Ovary (tissue), 9 donors: ENCODE measurements around the gene SELENOH. TPM values are rescaled to one million over a fixed set of nuclear protein-coding genes. Genes with fewer than 3 reads are reported as not detected.

Experiments used
- DNase-seq, 5 donors: peaks; one replicate each; pipeline ENCODE4 v3.0.0-alpha.2; 2019 to 2020
- H3K27ac ChIP-seq, 2 donors: fragments of 200-600 bp; one replicate each; pipeline versions ENCODE4 v1.5.1 to v1.8.0; 2019 to 2022
- H3K27me3 ChIP-seq: fragments of 200-600 bp; one replicate; pipeline ENCODE4 v1.8.0; 2022
- H3K36me3 ChIP-seq: fragments of 200-600 bp; sonication (generic); one replicate; pipeline ENCODE4 v1.5.1; 2019
- H3K4me1 ChIP-seq: one replicate; pipeline ENCODE4 v1.8.1; 2013; ENCODE audit warnings: mild to moderate bottlenecking, moderate library complexity; ENCODE audit not compliant: insufficient read depth
- H3K4me3 ChIP-seq: fragments of 200-600 bp; sonication (generic); one replicate; pipeline ENCODE4 v1.5.1; 2017
- H3K9me3 ChIP-seq, 2 donors: fragments of 200-600 bp in 1 of 2; sonication (generic) in 1 of 2; one replicate each; pipeline versions ENCODE4 v1.5.1 to v1.8.1; 2013 to 2019; ENCODE audit warnings: mild to moderate bottlenecking in 1 of 2, moderate library complexity in 1 of 2
- CTCF ChIP-seq, 3 donors: fragments of 450-650 bp in 2 of 3; fragments of 200-600 bp in 1 of 3; IDR thresholded peaks; one replicate each; pipeline versions ENCODE4 v1.5.1 to v1.8.0; 2016 to 2022; ENCODE audit warnings: antibody characterized with exemption in 3 of 3, mild to moderate bottlenecking in 1 of 3
- EP300 ChIP-seq: sonication (generic); formaldehyde crosslinking; IDR thresholded peaks from one replicate; pipeline ENCODE4 v1.6.1; 2017; ENCODE audit warnings: antibody characterized with exemption
- POLR2A ChIP-seq: fragments of 450-650 bp; IDR thresholded peaks from one replicate; pipeline ENCODE4 v1.6.1; 2017; ENCODE audit warnings: antibody characterized with exemption, mild to moderate bottlenecking, moderate library complexity
- WGBS, 3 donors: extraction: QIAGEN DNeasy Blood & Tissue Kit in 1 of 3; methylation state at CpG; one replicate each; pipeline versions ENCODE4 v1.1.5 to v1.1.7; 2013 to 2017; 5-methylcytosine and 5-hydroxymethylcytosine counted together
- intact Hi-C, 4 donors: fragments of 100-400 bp; cut with DNase I; formaldehyde crosslinking; loops; one replicate each; pipeline versions ENCODE4 v1.11.0 to v1.15.1; 2022 to 2023
- polyA plus RNA-seq, 2 donors: library from polyadenylated mRNA; stranded (reverse); fragments of 200-250 nt in 1 of 2; fragments of 350-450 nt in 1 of 2; fragmentation: Illumina TruSeq in 1 of 2; extraction: RNeasy Lipid Tissue Mini Kit (QIAGEN cat#74804) in 1 of 2; gene quantifications; one replicate each; pipeline ENCODE4 v1.2.3, GENCODE V29; 2013 to 2014
- total RNA-seq, 7 donors: library from RNA; depleted of rRNA in 2 of 7; stranded (reverse); fragments of >200 nt in 2 of 7; fragmentation: NEBNext Ultra II Directional in 3 of 7; extraction: Animal tissue kit (Norgen Biotek cat#: 25700) in 3 of 7; gene quantifications; one replicate each; pipeline versions ENCODE4 v1.1.0 to v1.2.4, GENCODE V29; 2016 to 2023
- donor health status: DM: no; HTN: no; CAD: no; lungs with moderate emphysema.
- donor health status: DM: no; HTN: no; CAD: no.
- donor health status: Bipolar disorder and iron deficiency.
- donor health status: DM: yes; HTN: yes; CAD: no.
- donor health status: DM: no; HTN: no; CAD: no.
- donor health status: DM: yes; HTN: yes; CAD: no.

The SELENOH gene
- total and polyA plus RNA-seq, 9 donors: 33.9 to 244 (median 107) TPM

DNA sequence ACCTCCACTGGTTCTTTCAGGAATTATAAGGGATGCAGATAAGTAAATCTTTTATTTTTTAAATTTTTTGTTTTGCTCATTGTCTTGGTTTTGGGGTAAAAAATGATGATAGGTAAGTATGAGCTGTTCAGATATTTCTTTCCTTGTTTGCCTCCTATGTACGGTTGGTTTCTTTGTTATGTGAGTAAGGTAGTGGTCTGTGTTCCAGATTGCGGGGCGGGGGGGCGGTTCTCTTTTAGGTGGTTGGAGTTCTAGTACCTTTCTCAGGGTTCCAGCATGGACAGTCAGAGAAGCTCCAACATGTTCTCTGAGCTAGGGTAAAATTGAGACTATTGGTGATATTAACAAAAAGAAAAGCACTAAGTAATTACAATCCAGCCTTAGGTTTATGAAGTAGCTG lies 22.7 kb downstream of the SELENOH start:
- intact Hi-C loops: loop anchor here in 2 of 4 donors (5.0 kb wide), 2 partner anchors 38 to 97 kb away; partner anchors contain the start of gene ZDHHC5 (in 1 of the 2)
- H3K36me3 ChIP-seq: no peaks in the 10 kb centered on the region

DNA sequence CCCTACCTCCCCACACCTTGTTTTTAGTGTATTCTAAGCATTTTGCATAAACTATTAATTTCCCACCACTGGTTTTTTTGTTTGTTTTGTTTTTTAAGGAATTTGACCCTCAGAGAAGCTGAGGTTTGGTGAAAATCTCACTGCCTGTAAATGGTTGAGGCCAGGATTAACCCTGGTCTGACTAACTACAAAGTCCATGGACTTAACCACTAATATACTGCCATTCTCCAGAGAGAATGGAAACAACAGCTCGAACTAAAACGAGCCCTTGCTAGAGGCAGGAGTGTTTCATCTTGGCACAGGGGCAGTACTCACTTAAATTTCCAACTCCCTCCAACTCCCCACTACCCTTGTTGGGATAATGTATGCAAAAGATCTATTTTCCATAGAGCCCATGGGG lies 23.3 kb downstream of the SELENOH start:
- Histone ChIP-seq H3K4me3 (no peak overlapping the region), H3K4me1 (peaks cover 10% of the 10 kb centered on the region), H3K27ac (no peak overlapping the region), H3K36me3 (no peaks in the 10 kb centered on the region), H3K27me3 (no peaks in the 10 kb centered on the region), H3K9me3 (no peaks in the 10 kb centered on the region)
- WGBS, 3 donors: 3 to 8% (median 4%) methylated on average over 2 of the region's 2 CpGs
- DNase-seq: no peak
- intact Hi-C loops: loop anchor here in 2 of 4 donors (5.0 kb wide), 2 partner anchors 38 to 97 kb away; partner anchors contain the start of gene ZDHHC5 (in 1 of the 2)
- TF ChIP-seq CTCF (IDR thresholded peaks at IDR 0.05): no peak
- no peak for TF ChIP-seq EP300
- TF ChIP-seq POLR2A: no peak

More for the DNA sequence above, 22.7 kb downstream of the SELENOH start:
- WGBS, 3 donors: 10 to 17% (median 11%) methylated on average over 4 of the region's 4 CpGs
- no peaks in the 10 kb centered on the region for H3K27me3 ChIP-seq
- no peaks in the 10 kb centered on the region for H3K9me3 ChIP-seq
- DNase-seq: no peak
- peak overlapping the region; percentile 60 for H3K4me3 ChIP-seq
- peaks cover 10% of the 10 kb centered on the region for H3K4me1 ChIP-seq
- no peak overlapping the region for H3K27ac ChIP-seq
- TF ChIP-seq EP300: no peak
- TF ChIP-seq CTCF (IDR thresholded peaks at IDR 0.05): no peak
- TF ChIP-seq POLR2A: no peak

DNA sequence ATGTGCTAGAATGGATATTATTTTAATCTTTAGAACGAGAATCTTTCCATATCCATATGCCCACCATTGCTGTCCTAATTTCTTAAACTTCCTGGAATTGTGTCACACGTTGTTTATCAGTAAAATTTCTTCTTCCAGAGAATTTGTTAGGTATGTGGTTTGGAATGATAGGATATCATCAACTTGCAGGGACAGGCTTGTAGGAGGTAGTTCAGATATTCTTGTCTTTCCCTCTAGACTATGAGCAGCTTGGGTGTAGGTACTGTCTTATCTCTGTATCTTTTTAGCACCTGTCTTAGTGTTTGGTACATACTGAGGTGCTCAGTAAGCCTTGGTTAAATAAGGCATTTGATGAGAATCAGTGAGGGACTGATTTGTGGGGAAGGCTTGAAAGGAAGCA lies 23.7 kb downstream of the SELENOH start:
- 4 to 9% (median 8%) methylated on average over 2 of the region's 2 CpGs for WGBS, 3 donors
- TF ChIP-seq CTCF (IDR thresholded peaks at IDR 0.05): no peak
- no peaks in the 10 kb centered on the region for H3K36me3 ChIP-seq
- H3K27ac ChIP-seq: no peak overlapping the region
- no peaks in the 10 kb centered on the region for H3K9me3 ChIP-seq
- intact Hi-C loops: loop anchor here in 2 of 4 donors (5.0 kb wide), 2 partner anchors 37 to 98 kb away; partner anchors contain the start of gene ZDHHC5 (in 1 of the 2)
- DNase-seq: no peak
- H3K4me1 ChIP-seq: peaks cover 10% of the 10 kb centered on the region
- no peaks in the 10 kb centered on the region for H3K27me3 ChIP-seq
- H3K4me3 ChIP-seq: no peak overlapping the region

DNA sequence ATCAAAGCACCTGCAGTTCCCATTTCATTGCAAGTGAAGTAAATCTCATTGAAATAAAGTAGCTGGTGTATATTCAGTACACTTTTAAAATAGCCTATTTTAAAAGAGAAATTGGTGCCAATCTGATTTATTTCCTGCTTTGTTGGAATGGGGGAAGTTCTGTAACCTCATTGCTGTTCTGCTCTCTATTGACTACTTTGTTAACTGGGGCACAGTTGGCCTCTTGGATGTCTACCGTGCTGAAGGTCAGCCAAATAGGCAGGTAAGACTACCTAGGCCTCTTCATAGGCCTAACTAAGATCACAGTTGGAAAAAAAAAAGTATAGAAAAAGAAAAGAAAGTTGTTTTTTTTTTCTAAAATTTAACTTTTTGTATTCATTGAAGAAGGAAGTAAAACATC lies 29.5 kb downstream of the SELENOH start:
- H3K27me3 ChIP-seq: no peaks in the 10 kb centered on the region
- H3K4me1 ChIP-seq: peaks cover 19% of the 10 kb centered on the region
- TF ChIP-seq POLR2A (no peak), CTCF (IDR thresholded peaks at IDR 0.05) (no peak), EP300 (no peak)
- H3K27ac ChIP-seq: no peak overlapping the region
- H3K36me3 ChIP-seq: no peaks in the 10 kb centered on the region
- no peaks in the 10 kb centered on the region for H3K9me3 ChIP-seq
- no peak overlapping the region for H3K4me3 ChIP-seq
- 42 to 52% (median 46%) methylated on average over 1 of the region's 1 CpG for WGBS, 3 donors
- no peak for DNase-seq
- intact Hi-C loops: no loop called here
